GM12872 (cell line): ENCODE results near the gene INTS12.

Experiments
- CTCF ChIP-seq: IDR thresholded peaks from 3 replicates; pipeline ENCODE4 v1.5.1; 2011; ENCODE audit warnings: low read depth, mild to moderate bottlenecking, low read length, moderate library complexity; ENCODE audit not compliant: insufficient read depth

Gene INTS12

GRCh38 chr4:105719204-105719603, 10.7 kb upstream of the INTS12 start:
- no peak for TF ChIP-seq CTCF

GRCh38 chr4:105715692-105716278, 7.3 kb upstream of the INTS12 start:
- peak; percentile 21; the same call in 1 of the 3 replicates for TF ChIP-seq CTCF

- no peak for TF ChIP-seq CTCF
Measured at GRCh38 chr4:105714932-105715331, 6.4 kb upstream of the INTS12 start.

- no peak for TF ChIP-seq CTCF
Measured at GRCh38 chr4:105714071-105714521, 5.6 kb upstream of the INTS12 start.

- TF ChIP-seq CTCF, result no peak
Measured at GRCh38 chr4:105712766-105713165, 4.3 kb upstream of the INTS12 start.

- no peak for TF ChIP-seq CTCF
Measured at GRCh38 chr4:105710678-105711077, 2.2 kb upstream of the INTS12 start.

- no peak for TF ChIP-seq CTCF
Measured at GRCh38 chr4:105710012-105710600, 1.6 kb upstream of the INTS12 start.
